GM18858 (cell line): ENCODE data around the gene AP2A1.

Experiments
- ATAC-seq: cut with Tn5 transposase; IDR thresholded peaks from one replicate; pipeline ENCODE4 v1.9.1; 2021; ENCODE audit not compliant: unreplicated experiment

Gene AP2A1

DNA sequence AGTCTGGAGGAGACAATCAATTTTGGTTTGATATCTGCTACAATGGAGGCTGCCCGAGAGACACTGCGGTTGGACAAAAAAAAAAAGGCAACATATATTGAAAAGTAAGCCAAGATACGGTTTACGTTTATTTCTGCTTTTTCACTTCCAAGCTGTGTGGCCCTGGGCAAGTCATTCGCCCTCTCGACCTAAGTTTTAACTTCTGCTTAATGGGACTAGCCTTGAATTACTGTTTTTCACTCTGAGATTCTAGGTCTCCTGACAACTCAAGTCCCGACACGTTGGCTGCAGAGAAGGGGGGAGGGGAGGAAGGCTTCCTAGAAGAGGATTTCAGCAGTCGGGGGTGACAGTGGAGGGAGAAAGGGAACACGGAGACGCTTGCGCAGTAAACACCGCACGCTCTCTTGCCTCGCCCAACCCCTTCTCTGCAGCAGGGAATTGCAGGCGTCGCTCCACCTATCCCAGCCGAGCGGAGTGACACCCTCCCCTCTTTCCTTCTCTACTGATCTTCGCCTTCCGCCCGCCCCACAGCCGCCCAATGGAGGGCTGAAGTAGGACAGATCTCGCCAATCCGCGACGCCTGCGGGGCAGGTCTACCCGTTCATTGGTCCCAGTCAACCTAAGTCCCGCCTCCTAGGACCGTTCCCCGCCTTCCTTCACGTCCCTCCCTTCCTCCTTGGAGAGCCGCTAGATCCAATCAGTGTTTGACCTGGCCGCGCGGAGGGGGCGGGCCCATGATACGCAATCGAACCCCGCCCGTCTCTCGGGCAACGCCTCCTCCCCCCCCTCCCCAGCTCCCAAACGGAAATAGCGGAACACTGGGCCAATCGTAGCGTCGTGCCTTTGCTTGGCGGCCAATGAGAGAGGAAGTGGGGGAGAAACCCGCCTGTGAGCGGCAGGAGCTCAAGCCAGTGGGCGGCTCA is 533 bp upstream of the AP2A1 start:
- peak; percentile 79 for ATAC-seq

DNA sequence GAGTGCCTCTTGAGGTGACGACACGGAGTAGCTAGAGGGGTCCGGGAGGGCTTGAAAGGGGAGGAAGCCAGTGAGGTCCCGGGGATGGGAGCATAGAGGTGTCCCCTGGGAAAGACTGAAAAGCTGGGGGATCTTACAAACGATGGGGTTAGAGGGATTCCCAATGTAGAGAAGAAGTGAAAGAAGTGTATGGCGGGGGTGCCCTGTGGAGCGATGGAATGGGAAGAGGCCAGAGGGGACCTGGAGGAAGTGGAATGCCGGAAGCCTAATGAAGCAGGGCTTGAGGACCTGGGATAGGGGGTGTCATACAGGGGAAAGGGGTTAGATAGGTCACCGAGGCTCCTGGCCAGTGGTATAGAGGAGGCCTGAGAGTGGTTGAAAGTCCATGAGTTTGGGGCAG is 580 bp downstream of the AP2A1 start:
- ATAC-seq, result no peak

DNA sequence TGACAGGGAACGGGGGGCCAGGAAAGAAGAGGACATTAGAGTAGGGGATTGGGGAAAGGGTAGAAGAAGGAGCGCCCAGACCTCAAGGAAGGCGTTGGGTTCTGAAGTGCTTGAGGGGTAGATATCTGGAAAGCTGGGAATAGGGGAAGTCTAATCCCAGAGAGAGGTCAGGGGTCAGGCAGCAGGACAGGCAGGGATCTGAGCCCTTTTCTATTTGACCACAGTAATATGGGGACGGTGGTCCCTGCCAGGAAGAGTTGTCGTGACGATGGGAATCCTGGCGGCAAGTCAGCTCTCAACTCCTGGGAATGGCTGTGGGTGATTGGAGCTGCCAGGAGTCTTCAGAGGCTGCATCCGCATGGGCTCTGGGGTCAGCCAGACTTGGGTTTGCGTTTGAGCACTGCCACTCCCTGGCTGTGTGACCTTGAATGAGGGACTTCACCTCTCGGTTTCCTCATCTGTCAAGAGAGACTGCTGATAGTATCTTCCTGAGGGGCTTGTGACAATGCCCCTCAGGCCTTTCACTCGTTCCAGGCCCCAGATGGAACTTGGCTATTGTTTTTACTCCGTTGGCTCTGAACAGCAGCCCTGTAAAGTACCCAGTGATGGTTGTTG is 1.3 kb downstream of the AP2A1 start:
- ATAC-seq, result no peak

DNA sequence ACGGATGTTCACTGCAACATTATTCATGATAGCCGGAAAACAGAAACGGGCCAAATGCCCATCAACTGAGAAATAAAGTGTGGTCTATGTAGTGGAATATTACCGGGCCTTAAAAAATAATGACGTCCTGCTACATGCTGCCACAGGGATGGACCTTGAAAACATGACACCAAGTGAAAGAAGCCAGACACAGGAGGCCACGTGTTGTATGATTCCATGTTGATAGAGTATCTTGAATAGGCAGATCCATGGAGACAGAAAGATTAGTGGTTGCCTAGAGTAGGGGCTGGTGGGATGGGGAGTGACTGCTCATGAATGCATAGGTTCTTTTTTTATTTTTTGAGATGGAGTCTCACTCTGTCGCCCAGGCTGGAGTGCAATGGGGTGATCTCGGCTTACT is 3.7 kb downstream of the AP2A1 start:
- no peak for ATAC-seq

DNA sequence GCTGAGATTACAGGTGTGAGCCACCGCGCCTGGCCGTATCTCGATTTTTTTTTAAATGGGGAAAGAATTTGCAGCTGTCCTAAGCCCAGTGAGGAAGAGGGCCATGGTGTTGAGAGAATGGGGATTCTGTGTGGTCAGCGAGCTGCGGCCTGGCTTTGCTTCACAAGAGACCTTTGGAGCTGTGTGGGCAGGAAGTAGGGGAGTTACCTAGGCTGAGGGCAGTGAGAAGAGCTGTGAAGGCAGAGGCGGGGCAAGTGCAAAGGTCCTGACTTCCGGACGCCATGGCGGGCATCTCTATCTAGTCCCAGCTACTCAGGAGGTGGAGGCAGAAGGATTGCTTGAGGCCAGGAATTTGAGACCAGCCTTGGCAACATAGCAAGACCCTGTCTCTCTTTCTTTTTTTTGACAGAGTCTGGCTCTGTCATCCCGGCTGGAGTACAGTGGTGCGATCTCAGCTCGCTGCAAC is 4.9 kb downstream of the AP2A1 start:
- no peak for ATAC-seq

DNA sequence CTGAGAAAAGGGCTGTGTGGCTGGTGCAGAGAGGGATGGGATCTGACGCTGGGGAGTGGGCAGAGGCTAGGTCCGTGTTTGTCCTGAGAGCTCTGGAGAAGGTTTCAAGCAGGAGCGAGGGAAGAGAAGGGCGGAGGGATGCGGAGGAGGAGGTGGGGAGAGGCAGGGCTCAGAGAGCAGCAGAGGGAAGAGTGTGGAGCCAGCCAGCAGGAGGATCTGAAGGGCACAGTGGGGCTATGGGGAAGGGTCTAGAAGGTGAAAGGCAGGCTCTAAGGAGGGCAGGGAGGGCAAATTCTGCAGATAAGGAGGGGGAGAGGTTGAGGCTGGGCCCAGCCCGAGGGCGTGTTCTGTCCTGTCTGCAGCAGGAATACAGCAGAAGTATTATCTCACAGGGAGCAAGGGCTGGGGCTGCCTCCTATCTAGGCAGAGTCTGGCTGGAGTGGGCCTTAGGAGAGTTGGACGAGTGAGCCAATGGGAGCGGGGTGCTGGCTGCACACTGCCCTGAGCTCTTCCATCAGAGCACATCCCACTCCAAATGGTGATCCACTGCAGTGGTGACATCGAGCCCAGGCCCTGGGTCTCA is 6.1 kb downstream of the AP2A1 start:
- ATAC-seq, result no peak

DNA sequence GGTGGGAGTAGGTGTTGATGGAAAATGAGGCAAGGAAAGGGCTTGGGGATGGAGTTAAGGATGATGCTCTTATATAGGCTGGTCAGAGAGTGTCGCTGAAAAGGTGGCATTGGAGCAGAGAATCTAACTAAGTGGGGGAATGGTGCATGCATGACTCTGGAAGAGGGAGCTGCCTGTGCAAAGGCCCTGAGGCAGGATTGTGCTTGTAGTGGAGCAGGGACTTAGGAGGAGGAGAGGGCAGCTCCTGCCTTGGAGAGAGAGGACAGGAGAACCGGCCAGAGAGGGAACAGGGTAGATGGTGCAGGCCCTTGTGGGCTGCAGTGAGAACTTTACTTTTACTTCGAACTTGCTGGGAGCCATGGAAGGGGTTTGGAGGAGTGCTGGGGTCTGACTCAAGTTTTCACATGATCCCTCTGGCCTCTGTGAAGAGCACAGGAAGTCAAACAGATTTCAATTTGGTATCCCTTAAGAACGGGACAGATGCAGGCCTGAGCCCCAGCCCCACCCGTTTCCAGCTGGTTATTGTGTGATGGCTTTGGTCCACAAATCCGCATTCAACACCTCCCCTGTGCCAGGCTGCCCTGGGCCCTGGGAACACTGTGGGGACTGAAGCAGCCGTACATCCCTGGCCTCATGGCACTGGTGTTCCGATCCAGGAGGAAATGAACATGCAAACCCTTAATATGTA is 7.0 kb downstream of the AP2A1 start:
- no peak for ATAC-seq

DNA sequence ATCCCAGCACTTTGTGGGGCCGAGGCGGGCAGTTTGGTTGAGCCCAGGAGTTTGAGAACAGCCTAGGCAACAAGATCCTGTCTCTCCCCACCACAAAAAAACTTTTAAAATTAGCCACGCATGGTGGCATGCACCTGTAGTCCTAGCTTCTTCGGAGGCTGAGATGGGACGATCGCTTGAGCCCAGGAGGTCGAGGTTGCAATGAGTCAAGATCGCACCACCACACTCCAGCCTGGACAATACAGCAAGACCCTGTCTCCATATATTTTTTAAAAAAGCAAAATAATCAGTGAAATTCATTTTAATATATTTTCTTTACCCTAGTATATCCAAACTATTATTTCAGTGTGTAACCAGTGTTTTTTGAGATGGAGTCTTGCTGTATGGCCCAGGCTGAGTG is 8.2 kb downstream of the AP2A1 start:
- no peak for ATAC-seq

DNA sequence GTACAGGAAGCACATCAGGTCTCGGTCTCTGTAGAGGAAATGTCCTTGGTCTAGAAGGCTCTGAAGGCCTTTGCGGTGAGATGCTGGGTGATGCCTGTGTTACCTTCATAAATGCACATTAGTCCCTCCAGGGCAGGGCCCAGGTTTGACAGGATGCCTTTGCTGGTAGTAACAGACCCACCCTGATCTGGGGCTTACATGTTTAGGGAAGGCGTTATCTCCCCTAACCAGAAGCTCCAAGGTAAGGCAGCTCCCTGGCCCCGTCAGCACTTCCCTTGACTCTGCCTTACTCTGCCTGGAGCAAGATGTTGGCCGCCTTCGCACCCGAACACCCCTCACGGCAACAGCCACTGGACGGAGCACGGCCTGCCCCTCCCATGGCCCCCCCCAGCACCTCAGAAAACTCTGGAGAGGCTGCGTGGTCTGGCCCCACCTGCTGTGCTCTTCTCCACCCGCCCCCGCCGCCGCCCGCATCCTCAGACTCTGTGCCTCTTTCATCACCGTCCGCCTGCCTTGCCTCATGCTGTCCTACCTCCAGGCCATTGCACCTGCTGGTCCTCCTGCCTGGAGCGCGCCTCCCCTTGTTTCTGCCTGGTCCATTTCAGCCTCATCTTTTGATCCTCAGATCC is 9.1 kb downstream of the AP2A1 start:
- ATAC-seq, result no peak

DNA sequence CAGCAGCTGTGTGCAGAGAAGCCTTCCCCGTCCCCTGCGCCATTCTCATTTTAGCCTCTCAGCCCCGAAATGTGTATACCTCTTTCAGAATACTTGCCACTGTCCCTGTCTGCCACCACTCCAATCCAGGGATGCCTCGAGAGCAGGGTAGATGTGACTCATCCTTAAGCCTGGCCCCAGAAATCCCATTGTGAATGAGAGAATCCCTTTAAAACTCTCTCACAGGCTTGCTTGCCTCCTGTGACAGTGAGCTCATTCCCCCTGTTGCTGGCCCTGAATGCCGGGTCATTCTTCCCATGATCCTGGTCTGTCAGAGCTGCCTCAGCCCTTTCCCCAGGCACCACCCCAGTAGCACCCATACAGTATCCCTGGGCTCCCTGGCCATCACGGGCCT is 9.6 kb downstream of the AP2A1 start:
- no peak for ATAC-seq

DNA sequence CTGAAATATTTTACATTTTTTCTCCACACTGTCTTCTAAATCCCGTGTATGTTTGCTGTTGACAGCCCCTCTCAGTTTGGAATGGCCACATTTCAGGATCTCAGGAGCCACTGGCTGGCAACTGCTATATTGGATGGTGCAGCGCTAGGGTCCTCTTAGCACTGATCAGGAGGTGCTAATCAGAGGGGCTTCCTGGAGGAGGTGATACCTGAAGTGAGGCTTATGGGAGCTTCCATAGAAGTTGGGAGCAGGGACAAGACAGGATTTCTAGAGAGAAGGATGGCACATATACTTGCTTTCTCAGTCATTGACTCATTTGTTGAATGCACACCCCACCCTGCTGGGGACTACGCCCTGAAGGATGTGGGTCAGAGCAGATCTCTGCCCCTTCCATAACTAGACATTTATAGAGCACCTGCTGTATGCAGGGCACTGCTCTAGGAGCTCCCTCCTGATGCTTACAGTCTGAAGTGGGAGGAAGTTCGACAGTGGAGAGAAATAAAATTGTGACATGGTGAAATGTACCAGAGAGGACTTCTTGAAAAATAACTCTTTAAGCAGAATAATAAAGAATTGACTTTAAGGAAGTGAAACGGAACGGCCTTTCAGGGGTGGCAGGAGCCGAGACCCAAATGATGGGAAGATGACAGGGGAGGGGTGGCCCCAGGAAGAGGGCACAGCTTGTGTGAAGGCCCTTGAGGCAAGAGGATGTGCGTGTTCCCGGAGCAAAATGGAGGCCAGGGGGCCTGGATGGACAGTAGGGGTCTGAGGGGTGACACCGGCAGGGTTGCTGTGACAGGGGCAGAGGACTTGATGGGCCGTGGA is 13.1 kb downstream of the AP2A1 start:
- ATAC-seq, result no peak

DNA sequence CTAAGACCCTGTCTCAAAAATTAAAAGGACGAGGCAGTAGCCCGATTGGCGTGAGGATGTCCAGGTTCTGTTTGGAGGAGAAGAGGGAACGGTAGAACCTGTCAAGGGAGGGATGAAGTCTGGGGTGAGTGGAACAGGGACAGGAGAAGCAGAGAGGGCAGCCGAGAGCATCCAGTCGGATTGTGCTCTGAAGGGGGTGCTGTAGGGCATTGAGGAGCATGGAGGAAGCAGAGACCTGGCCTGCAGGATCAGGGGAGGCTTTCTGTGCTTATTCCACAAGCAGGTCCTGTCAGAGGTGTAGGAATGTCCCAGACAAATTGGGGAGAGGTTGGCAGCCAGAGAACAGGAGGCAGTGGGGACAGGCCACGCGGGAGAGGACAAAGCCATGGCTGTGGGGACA is 14.1 kb downstream of the AP2A1 start:
- ATAC-seq, result no peak

DNA sequence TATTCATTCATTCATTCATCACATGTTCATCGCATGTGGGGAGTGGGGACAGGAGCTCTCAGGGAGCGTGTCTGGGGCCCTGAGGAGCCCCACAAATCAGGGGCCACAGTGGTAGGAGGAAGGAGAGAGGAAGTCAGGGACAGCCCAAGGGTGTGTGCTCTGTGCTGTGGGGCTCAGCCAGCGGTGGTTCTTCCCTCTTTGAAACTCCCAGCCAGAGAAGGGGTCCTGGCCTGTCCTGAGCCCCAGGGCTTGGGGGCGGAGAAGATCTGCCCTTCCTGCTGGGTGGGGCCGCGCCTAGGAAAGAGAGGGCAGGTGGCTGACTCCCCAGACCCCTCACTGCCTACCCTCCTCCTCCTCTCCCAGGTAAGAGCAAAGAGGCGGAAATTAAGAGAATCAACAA is 14.6 kb downstream of the AP2A1 start:
- no peak for ATAC-seq

DNA sequence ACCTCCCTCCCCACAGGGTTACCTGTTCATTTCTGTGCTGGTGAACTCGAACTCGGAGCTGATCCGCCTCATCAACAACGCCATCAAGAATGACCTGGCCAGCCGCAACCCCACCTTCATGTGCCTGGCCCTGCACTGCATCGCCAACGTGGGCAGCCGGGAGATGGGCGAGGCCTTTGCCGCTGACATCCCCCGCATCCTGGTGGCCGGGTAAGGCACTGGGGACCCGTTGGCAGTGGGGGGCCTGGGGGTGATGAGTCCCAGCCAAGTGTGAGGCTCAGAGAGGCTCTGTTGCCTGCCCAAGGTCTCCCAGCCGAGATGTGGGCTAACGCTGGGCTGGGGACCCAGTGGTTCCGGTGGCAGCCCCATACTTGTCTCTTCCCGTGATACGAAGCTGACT is 15.7 kb downstream of the AP2A1 start:
- no peak for ATAC-seq

DNA sequence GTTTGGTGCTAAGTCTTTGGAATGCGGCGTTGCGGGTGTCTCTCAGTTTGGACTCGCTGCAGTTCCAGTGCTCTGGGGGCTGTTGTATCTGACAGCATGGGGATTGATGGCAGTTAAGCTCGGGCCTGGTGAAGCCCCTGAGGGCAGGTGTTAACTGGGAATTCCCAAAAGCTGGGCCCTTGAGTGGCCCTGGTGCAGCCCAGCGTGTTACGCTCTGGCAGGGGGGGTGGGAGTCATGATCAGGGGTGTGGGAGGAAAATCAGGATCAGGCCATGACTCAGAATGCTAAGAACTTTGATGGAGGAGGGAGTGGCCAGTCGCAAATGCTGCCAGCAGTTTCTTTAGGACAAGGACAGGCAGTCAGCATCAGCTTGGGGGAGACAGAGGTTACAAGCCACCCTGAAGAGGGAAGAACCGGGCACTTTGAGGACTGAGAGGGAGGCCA is 19.6 kb downstream of the AP2A1 start:
- ATAC-seq, result no peak

DNA sequence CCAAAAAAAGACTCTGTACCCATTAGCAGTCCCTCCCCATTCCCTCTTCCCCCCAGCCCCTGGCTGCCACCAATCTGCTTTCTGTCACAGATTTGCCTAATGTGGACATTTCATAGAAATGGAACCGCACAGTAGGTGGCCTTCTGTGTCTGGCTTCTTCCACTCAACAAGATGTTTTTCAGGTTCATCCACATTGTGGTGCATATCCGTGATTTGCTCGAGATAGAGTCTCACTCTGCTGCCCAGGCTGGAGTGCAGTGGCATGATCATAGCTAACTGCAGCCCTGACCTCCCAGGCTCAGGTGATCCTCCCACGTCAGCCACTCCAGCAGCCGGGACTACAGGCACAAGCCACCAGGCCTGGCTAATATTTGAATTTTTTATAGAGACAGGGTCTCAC is 20.9 kb downstream of the AP2A1 start:
- ATAC-seq, result no peak

DNA sequence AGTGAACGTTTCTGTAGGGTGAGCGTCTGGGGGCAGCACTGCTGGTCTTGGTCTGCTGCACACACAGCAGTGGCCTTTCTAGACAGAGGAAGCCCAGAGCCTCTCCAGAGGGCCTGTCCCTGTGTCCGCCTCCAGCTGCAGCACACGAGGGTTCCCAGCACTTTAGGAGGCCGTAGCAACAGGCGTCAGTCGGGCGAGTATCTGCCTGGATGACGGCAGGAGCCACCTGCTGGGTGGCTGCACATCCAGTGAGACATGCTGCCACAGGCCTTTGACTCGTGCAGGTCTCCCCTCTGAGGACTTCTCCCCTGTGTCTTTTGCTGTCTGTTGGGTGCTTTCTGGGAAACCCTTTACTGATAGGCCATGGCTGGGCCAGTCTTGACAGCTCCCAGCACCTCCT is 22.1 kb downstream of the AP2A1 start:
- ATAC-seq, result no peak

DNA sequence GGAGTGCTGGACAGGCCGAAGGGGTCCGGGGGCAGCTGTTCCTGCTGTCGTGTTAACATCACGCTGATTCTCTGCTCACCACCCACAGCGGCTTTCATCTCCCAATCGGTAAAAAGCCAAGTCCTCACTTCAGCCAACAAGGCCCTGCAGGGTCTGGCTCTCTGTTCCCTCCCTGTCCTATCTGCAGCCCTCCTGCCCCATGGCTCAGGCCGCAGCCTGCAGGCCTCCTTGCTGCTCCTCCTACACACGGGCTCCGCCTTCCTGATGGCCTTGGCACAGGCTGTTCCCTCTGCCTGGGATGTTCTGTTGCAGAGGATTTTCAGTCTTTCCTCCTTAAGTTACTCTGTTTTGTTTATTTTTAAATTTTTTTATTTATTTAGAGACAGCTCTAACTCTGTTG is 24.1 kb downstream of the AP2A1 start:
- no peak for ATAC-seq

DNA sequence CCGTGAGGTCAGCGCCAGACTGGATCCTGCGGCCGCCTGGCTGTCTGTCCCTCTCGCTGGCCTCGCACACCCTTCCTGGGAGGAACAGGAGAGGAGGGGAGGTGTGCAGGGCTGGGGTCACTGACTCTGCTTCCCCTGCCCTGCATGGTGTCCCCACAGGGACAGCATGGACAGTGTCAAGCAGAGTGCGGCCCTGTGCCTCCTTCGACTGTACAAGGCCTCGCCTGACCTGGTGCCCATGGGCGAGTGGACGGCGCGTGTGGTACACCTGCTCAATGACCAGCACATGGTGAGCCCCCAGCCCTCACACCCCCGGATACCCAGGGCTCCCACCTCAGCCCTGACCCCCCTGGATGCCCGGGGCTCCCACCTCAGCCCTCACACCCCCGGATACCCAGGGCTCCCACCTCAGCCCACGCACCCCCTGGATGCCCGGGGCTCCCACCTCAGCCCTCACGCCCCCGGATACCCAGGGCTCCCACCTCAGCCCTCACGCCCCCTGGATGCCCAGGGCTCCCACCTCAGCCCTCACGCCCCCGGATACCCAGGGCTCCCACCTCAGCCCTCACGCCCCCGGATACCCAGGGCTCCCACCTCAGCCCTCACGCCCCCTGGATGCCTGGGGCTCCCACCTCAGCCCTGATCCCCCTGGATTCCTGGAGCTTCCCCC is 25.1 kb downstream of the AP2A1 start:
- ATAC-seq, result no peak
